G401 (cell line): ENCODE measurements around the gene FUT1. TPM values are rescaled to one million over a fixed set of nuclear protein-coding genes. Genes with fewer than 3 reads are reported as not detected.
"Not testable (repeated sequence)": the region's sequence is repeated elsewhere in the genome, so short reads cannot be mapped to it uniquely, and the experiment has no call there.

Experiments used
- DNase-seq: peaks from one replicate; pipeline ENCODE4 v3.0.0-alpha.2; 2015; ENCODE audit warnings: low spot score
- in situ Hi-C: cut with HindIII; loops from 2 replicates; pipeline ENCODE4 v1.10.0; 2016; ENCODE audit warnings: low sequenced_read_pairs, mixed read lengths
- total RNA-seq: library from RNA; depleted of rRNA; stranded (reverse); fragments of >200 nt; shearing (Covaris generic); gene quantifications from 2 replicates; pipeline ENCODE4 v1.2.3, GENCODE V29; 2014; rRNA removed

Gene FUT1
- total RNA-seq = not detected in 2 replicates

GRCh38 chr19:48752496-48753365 is at the start of gene FUT1:
Gene FUT1, minus strand, starts transcription at chr19:48752641. Its CDS starts 1,360 bp downstream, at chr19:48751281.
- in situ Hi-C loops = no loop called here
- peak; percentile 84 for DNase-seq

- in situ Hi-C loops = loop anchor here (10.0 kb wide), 2 partner anchors 45 to 105 kb away; partner anchors contain the start of gene NUCB1
- no peak for DNase-seq
Observed at GRCh38 chr19:48799358-48800300, 47.2 kb upstream of the FUT1 start.

GRCh38 chr19:48798937-48799336 is 46.5 kb upstream of the FUT1 start:
- no peak for DNase-seq

GRCh38 chr19:48797103-48797502 is 44.7 kb upstream of the FUT1 start:
- in situ Hi-C loops = loop anchor here (10.0 kb wide), 2 partner anchors 48 to 108 kb away; partner anchors contain the start of gene NUCB1
- DNase-seq = no peak

More at GRCh38 chr19:48798937-48799336, 46.5 kb upstream of the FUT1 start:
- in situ Hi-C loops = loop anchor here (10.0 kb wide), 2 partner anchors 46 to 106 kb away; partner anchors contain the start of gene NUCB1

- DNase-seq = no peak
- in situ Hi-C loops = loop anchor here (10.0 kb wide), 2 partner anchors 48 to 108 kb away; partner anchors contain the start of gene NUCB1
Observed at GRCh38 chr19:48796298-48797083, 44.0 kb upstream of the FUT1 start.

- in situ Hi-C loops = loop anchor here (10.0 kb wide), 2 partner anchors 49 to 109 kb away; partner anchors contain the start of gene NUCB1
- DNase-seq = no peak
Observed at GRCh38 chr19:48795685-48796070, 43.2 kb upstream of the FUT1 start.

- in situ Hi-C loops = loop anchor here (10.0 kb wide), 2 partner anchors 50 to 110 kb away; partner anchors contain the start of gene NUCB1
- DNase-seq = peak; percentile 98
Observed at GRCh38 chr19:48795055-48795684, 42.7 kb upstream of the FUT1 start.

GRCh38 chr19:48794291-48794690 is 41.9 kb upstream of the FUT1 start:
- DNase-seq = no peak
- in situ Hi-C loops = loop anchor here (10.0 kb wide), 2 partner anchors 51 to 111 kb away; partner anchors contain the start of gene NUCB1

- DNase-seq = no peak
- in situ Hi-C loops = loop anchor here (10.0 kb wide), 2 partner anchors 52 to 112 kb away; partner anchors contain the start of gene NUCB1
Observed at GRCh38 chr19:48793271-48793670, 40.8 kb upstream of the FUT1 start.

- DNase-seq, in situ Hi-C loops: not testable (repeated sequence)
Observed at GRCh38 chr19:48787331-48787730, 34.9 kb upstream of the FUT1 start.

- in situ Hi-C loops, DNase-seq: not testable (repeated sequence)
Observed at GRCh38 chr19:48786422-48786821, 34.0 kb upstream of the FUT1 start.

GRCh38 chr19:48784527-48784926 is 32.1 kb upstream of the FUT1 start:
- in situ Hi-C loops = no loop called here
- DNase-seq = no peak

- DNase-seq = no peak
- in situ Hi-C loops = no loop called here
Observed at GRCh38 chr19:48780631-48781391, 28.4 kb upstream of the FUT1 start.

- in situ Hi-C loops = no loop called here
- DNase-seq = no peak
Observed at GRCh38 chr19:48779636-48780035, 27.2 kb upstream of the FUT1 start.

GRCh38 chr19:48777720-48778119 is 25.3 kb upstream of the FUT1 start:
- DNase-seq = no peak
- in situ Hi-C loops = no loop called here

GRCh38 chr19:48777139-48777538 is 24.7 kb upstream of the FUT1 start:
- in situ Hi-C loops = no loop called here
- no peak for DNase-seq

- in situ Hi-C loops = no loop called here
- peak; percentile 30 for DNase-seq
Observed at GRCh38 chr19:48772503-48772953, 20.1 kb upstream of the FUT1 start.
